WTC11 (cell line): ENCODE measurements around the gene GOLGA6L7. TPM values are rescaled to one million over a fixed set of nuclear protein-coding genes. Genes with fewer than 3 reads are reported as not detected.

Source experiments
- ATAC-seq: fragments of 200-7000 bp; cut with Tn5 transposase; 2 replicates; pipeline ENCODE4 v1.10.0; 2021; ENCODE audit warnings: mild to moderate bottlenecking, moderate library complexity
- CTCF ChIA-PET: fragments of 300-600 bp; sonication (Branson Sonifier 250); formaldehyde crosslinking; loops from one replicate; lab custom pipeline; 2021; ENCODE audit warnings: antibody characterized with exemption; lab: Charles Lee
- POLR2A ChIA-PET: fragments of 350-600 bp; sonication (Branson Sonifier 250); formaldehyde crosslinking; loops from one replicate; lab custom pipeline; 2021; ENCODE audit warnings: antibody characterized with exemption; lab: Charles Lee
- DNase-seq: peaks from one replicate; pipeline ENCODE4 v3.0.0; 2021; ENCODE audit warnings: low spot score
- H3K27ac Mint-ChIP-seq: 2 replicates; pipeline ENCODE4 v1.8.0; 2021; ENCODE audit warnings: mixed read lengths
- H3K27me3 Mint-ChIP-seq: 2 replicates; pipeline ENCODE4 v1.8.0; 2021; ENCODE audit warnings: low read depth, mild to moderate bottlenecking, moderate library complexity, mixed read lengths
- H3K36me3 Mint-ChIP-seq: 2 replicates; pipeline ENCODE4 v1.8.0; 2021; ENCODE audit warnings: mixed read lengths
- H3K4me1 Mint-ChIP-seq: 2 replicates; pipeline ENCODE4 v1.8.0; 2022; ENCODE audit warnings: mixed read lengths
- H3K4me3 Mint-ChIP-seq: 2 replicates; pipeline ENCODE4 v1.8.0; 2021; ENCODE audit warnings: mild to moderate bottlenecking, moderate library complexity, mixed read lengths
- H3K9me3 Mint-ChIP-seq: 2 replicates; pipeline ENCODE4 v1.8.0; 2021; ENCODE audit warnings: mixed read lengths
- AFF4 ChIP-seq: sonication (generic); formaldehyde crosslinking; IDR thresholded peaks from 2 replicates; pipeline ENCODE4 v1.8.1; 2023; ENCODE audit warnings: mild to moderate bottlenecking, missing genetic modification reagents, borderline replicate concordance
- CREB1 ChIP-seq: sonication (generic); formaldehyde crosslinking; IDR thresholded peaks from 2 replicates; pipeline ENCODE4 v1.8.0; 2023; ENCODE audit warnings: mild to moderate bottlenecking, missing genetic modification reagents
- ESRRA ChIP-seq: sonication (generic); formaldehyde crosslinking; IDR thresholded peaks from 2 replicates; pipeline ENCODE4 v1.8.1; 2022; ENCODE audit warnings: mild to moderate bottlenecking, missing genetic modification reagents, borderline replicate concordance
- FOXP1 ChIP-seq: sonication (generic); formaldehyde crosslinking; IDR thresholded peaks from 2 replicates; pipeline ENCODE4 v1.8.0; 2022; ENCODE audit warnings: missing genetic modification reagents, mild to moderate bottlenecking, moderate library complexity, borderline replicate concordance
- GRHL2 ChIP-seq: fragments of 250-450 bp; sonication (Bioruptor Pico); IDR thresholded peaks from 2 replicates; pipeline ENCODE4 v1.8.0; 2022; ENCODE audit warnings: mild to moderate bottlenecking, moderate library complexity; ENCODE audit not compliant: insufficient replicate concordance, severe bottlenecking
- GTF2I ChIP-seq: fragments of 250-450 bp; sonication (Bioruptor Pico); conservative IDR thresholded peaks from 2 replicates; pipeline ENCODE4 v1.4.0; 2021; ENCODE audit warnings: mild to moderate bottlenecking
- HMGXB4 ChIP-seq: sonication (generic); formaldehyde crosslinking; IDR thresholded peaks from 2 replicates; pipeline ENCODE4 v1.8.1; 2023; ENCODE audit warnings: mild to moderate bottlenecking, moderate library complexity, missing genetic modification reagents
- IRF1 ChIP-seq: sonication (generic); formaldehyde crosslinking; IDR thresholded peaks from 2 replicates; pipeline ENCODE4 v1.8.0; 2023; ENCODE audit warnings: missing genetic modification reagents
- KAT7 ChIP-seq: sonication (generic); formaldehyde crosslinking; IDR thresholded peaks from 2 replicates; pipeline ENCODE4 v1.8.1; 2023; ENCODE audit warnings: missing genetic modification reagents, mild to moderate bottlenecking, borderline replicate concordance
- NFATC4 ChIP-seq: fragments of 250-450 bp; sonication (Bioruptor Pico); IDR thresholded peaks from 2 replicates; pipeline ENCODE4 v1.9.0; 2021; ENCODE audit warnings: mild to moderate bottlenecking
- NR2C2 ChIP-seq: sonication (generic); formaldehyde crosslinking; IDR thresholded peaks from 2 replicates; pipeline ENCODE4 v1.8.0; 2022; ENCODE audit warnings: mild to moderate bottlenecking, missing genetic modification reagents
- SMAD4 ChIP-seq: sonication (generic); formaldehyde crosslinking; IDR thresholded peaks from 2 replicates; pipeline ENCODE4 v1.8.0; 2022; ENCODE audit warnings: mild to moderate bottlenecking, missing genetic modification reagents
- TCF7 ChIP-seq: sonication (generic); formaldehyde crosslinking; IDR thresholded peaks from 2 replicates; pipeline ENCODE4 v1.8.0; 2022; ENCODE audit warnings: mild to moderate bottlenecking, low read depth, missing genetic modification reagents, moderate library complexity
- TEAD4 ChIP-seq: sonication (generic); formaldehyde crosslinking; IDR thresholded peaks from 2 replicates; pipeline ENCODE4 v1.8.0; 2022; ENCODE audit warnings: mild to moderate bottlenecking, missing genetic modification reagents
- ZNF121 ChIP-seq: sonication (generic); formaldehyde crosslinking; IDR thresholded peaks from 2 replicates; pipeline ENCODE4 v1.8.0; 2023; ENCODE audit warnings: missing genetic modification reagents
- ZNF532 ChIP-seq: fragments of 250-450 bp; sonication (Bioruptor Pico); IDR thresholded peaks from 2 replicates; pipeline ENCODE4 v1.9.0; 2021; ENCODE audit warnings: mild to moderate bottlenecking, borderline replicate concordance
- total RNA-seq: library from RNA; stranded (reverse); gene quantifications from 3 replicates; pipeline ENCODE4 v1.2.3, GENCODE V29; 2021
- TF ChIP-seq, protein P1 (sequence below): fragments of 250-450 bp; sonication (Bioruptor Pico); IDR thresholded peaks from 2 replicates; pipeline ENCODE4 v2.1.2; 2022; ENCODE audit warnings: mild to moderate bottlenecking, moderate library complexity

Gene GOLGA6L7
- total RNA-seq, 1 experiment from 2014 or later, result not detected

DNA sequence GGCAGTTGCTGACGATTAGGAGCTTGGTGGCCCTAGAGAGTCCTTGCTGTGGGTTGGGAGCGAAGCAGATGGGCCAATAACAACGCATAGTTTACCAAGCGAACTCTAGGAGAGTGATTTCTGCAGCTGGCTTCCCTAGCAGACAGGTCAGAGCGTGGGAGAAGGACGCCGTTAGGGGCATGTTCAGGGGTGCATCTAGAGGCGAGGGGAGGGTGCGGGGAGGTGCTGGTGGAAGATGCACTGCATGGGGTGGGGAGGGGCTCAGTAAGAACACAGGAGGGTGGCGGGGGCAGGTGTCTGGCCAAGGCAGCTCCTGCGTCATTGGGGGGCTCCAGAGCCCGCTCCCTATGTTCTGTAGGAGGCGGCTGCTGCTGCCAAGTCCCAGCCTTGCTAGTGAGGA lies 46.2 kb upstream of the GOLGA6L7 start (continued):
- no peak for TF ChIP-seq HMGXB4 (CRISPR knock-in tag)
- TF ChIP-seq, protein P1, sequence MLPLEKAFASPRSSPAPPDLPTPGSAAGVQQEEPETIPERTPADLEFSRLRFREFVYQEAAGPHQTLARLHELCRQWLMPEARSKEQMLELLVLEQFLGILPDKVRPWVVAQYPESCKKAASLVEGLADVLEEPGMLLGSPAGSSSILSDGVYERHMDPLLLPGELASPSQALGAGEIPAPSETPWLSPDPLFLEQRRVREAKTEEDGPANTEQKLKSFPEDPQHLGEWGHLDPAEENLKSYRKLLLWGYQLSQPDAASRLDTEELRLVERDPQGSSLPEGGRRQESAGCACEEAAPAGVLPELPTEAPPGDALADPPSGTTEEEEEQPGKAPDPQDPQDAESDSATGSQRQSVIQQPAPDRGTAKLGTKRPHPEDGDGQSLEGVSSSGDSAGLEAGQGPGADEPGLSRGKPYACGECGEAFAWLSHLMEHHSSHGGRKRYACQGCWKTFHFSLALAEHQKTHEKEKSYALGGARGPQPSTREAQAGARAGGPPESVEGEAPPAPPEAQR (CRISPR knock-in tag), result no peak

GRCh38 chr15:28892789-28893610 lies 44.6 kb upstream of the GOLGA6L7 start:
- no peak for DNase-seq
- Mint-ChIP-seq H3K9me3 (peaks cover 13% of the 10 kb centered on the region), H3K27me3 (peaks cover 3% of the 10 kb centered on the region)
- TF ChIP-seq KAT7 (CRISPR knock-in tag) (no peak), NFATC4 (CRISPR knock-in tag) (no peak), GRHL2 (CRISPR knock-in tag) (no peak), FOXP1 (CRISPR knock-in tag) (no peak), NR2C2 (CRISPR knock-in tag) (no peak), IRF1 (no peak), GTF2I (CRISPR knock-in tag) (no peak), ZNF532 (no peak)
- TF ChIP-seq, all 79 proteins: peak for 0
- peaks cover 13% of the 10 kb centered on the region for H3K36me3 Mint-ChIP-seq
- no peak for ATAC-seq
- ChIA-PET CTCF (no interaction called here), POLR2A (no interaction called here)
- H3K4me3 Mint-ChIP-seq, result no peak overlapping the region
- H3K4me1 Mint-ChIP-seq, result no peaks in the 10 kb centered on the region
- H3K27ac Mint-ChIP-seq, result no peak overlapping the region

DNA sequence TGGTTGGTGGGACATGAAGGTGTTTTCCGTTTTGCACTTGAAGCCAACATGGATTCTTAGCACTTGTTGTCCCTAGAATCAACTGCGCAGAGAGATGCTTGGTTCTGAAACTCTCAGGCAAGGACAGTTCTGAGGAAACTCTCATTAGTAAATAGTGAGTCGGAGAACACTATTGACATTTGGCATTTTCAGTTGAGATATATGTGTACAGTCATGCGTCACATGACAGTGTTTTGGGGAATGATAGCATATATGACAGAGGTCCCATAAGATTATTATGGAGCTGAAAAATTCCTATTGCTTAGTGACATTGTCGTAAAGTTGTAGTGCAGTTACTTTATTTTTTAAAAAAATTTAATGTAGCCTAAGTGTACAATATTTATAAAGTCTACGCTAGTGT lies 43.1 kb upstream of the GOLGA6L7 start:
- H3K9me3 Mint-ChIP-seq, result peaks cover 2% of the 10 kb centered on the region
- TF ChIP-seq CREB1 (CRISPR knock-in tag), result no peak
- no peak for TF ChIP-seq SMAD4 (CRISPR knock-in tag)
- TF ChIP-seq TEAD4 (CRISPR knock-in tag), result no peak
- no peak for TF ChIP-seq ZNF121 (CRISPR knock-in tag)
- no peak for TF ChIP-seq TCF7 (CRISPR knock-in tag)
- no peak for TF ChIP-seq AFF4
- TF ChIP-seq ESRRA, result no peak
- TF ChIP-seq, all 79 proteins: peak for 0
- Mint-ChIP-seq H3K4me3 (no peak overlapping the region), H3K4me1 (peaks cover 5% of the 10 kb centered on the region; the same call in 1 of the 2 replicates), H3K27ac (no peak overlapping the region), H3K27me3 (peaks cover 17% of the 10 kb centered on the region), H3K36me3 (peaks cover 3% of the 10 kb centered on the region; the same call in 1 of the 2 replicates)
- DNase-seq, result no peak
- ChIA-PET POLR2A (no interaction called here), CTCF (no interaction called here)
- ATAC-seq, result no peak
